NCI-H526 (cell line): ENCODE data around the gene AVPR1A.
"Not testable (repeated sequence)": the region's sequence is repeated elsewhere in the genome, so short reads cannot be mapped to it uniquely, and the experiment has no call there.

Experiments
- DNase-seq, 2 experiments: peaks; one replicate each; lab custom pipeline; 2025; lab: John Stamatoyannopoulos, UW

The AVPR1A gene

GRCh38 chr12:63150713-63151622, at the start of gene AVPR1A:
Gene AVPR1A (minus strand): TSS chr12:63151201. CDS start chr12:63150836, 365 bp downstream.
- peak; percentile 58 to 59 for DNase-seq

GRCh38 chr12:63196168-63196567, 45.2 kb upstream of the AVPR1A start:
- no peak for DNase-seq

GRCh38 chr12:63179224-63179623, 28.2 kb upstream of the AVPR1A start:
- DNase-seq, result no peak

- no peak for DNase-seq
These were observed 19.3 kb upstream of the AVPR1A start for GRCh38 chr12:63170321-63170720.

GRCh38 chr12:63167741-63168140, 16.7 kb upstream of the AVPR1A start:
- not testable (repeated sequence) for DNase-seq

- peak; percentile 82 to 89 for DNase-seq
These were observed 13.9 kb upstream of the AVPR1A start for GRCh38 chr12:63164911-63165310.

GRCh38 chr12:63163541-63163940, 12.5 kb upstream of the AVPR1A start:
- no peak for DNase-seq

GRCh38 chr12:63155375-63155774, 4.4 kb upstream of the AVPR1A start:
- no peak for DNase-seq

- DNase-seq, result no peak
These were observed 3.6 kb upstream of the AVPR1A start for GRCh38 chr12:63154560-63154959.

- no peak for DNase-seq
These were observed 1.3 kb upstream of the AVPR1A start for GRCh38 chr12:63152321-63152700.

GRCh38 chr12:63151623-63152320, 771 bp upstream of the AVPR1A start:
- DNase-seq, result peak; percentile 47 to 83

- DNase-seq, result peak; percentile 9 to 63
These were observed 890 bp downstream of the AVPR1A start for GRCh38 chr12:63149909-63150712.

- DNase-seq, result no peak
These were observed 6.4 kb downstream of the AVPR1A start for GRCh38 chr12:63144556-63144955.

- no peak for DNase-seq
These were observed 12.5 kb downstream of the AVPR1A start for GRCh38 chr12:63138488-63138887.

GRCh38 chr12:63133981-63134380, 17.0 kb downstream of the AVPR1A start:
- no peak for DNase-seq

- DNase-seq, result no peak
These were observed 18.8 kb downstream of the AVPR1A start for GRCh38 chr12:63132201-63132600.

GRCh38 chr12:63129927-63130326, 21.1 kb downstream of the AVPR1A start:
- DNase-seq, result no peak

- no peak for DNase-seq
These were observed 26.2 kb downstream of the AVPR1A start for GRCh38 chr12:63124778-63125177.

GRCh38 chr12:63103494-63104131, 47.4 kb downstream of the AVPR1A start:
- DNase-seq, result peak in 1 of 2 experiments; percentile 33

GRCh38 chr12:63101920-63102319, 49.1 kb downstream of the AVPR1A start:
- DNase-seq, result no peak

- DNase-seq, result peak in 1 of 2 experiments; percentile 45
These were observed 52.1 kb downstream of the AVPR1A start for GRCh38 chr12:63098851-63099250.
